HG03066 (cell line): Measurements from ENCODE around the gene ZNF552.
A peak's percentile ranks its signal among the peaks of the same experiment; 100 is the strongest.

Experiments
- ATAC-seq: cut with Tn5 transposase; IDR thresholded peaks from one replicate; pipeline ENCODE4 v1.9.1; 2021; ENCODE audit warnings: low read depth; ENCODE audit not compliant: unreplicated experiment

ZNF552 gene

GRCh38 chr19:57779220-57779845, 35.4 kb downstream of the ZNF552 start:
- no peak for ATAC-seq

GRCh38 chr19:57778336-57778735, 36.4 kb downstream of the ZNF552 start:
- no peak for ATAC-seq

GRCh38 chr19:57776764-57777296, 37.9 kb downstream of the ZNF552 start:
- no peak for ATAC-seq

GRCh38 chr19:57773488-57773887, 41.2 kb downstream of the ZNF552 start:
- no peak for ATAC-seq

GRCh38 chr19:57771417-57771816, 43.3 kb downstream of the ZNF552 start:
- ATAC-seq = no peak

GRCh38 chr19:57769345-57770131, 45.2 kb downstream of the ZNF552 start, which contains the start of gene ZNF586:
Gene ZNF586 (plus strand): TSS chr19:57769676. CDS start chr19:57769843, 167 bp downstream.
- ATAC-seq = peak; percentile 98

- ATAC-seq = no peak
These were observed 55.6 kb downstream of the ZNF552 start for GRCh38 chr19:57759096-57759495.

GRCh38 chr19:57757941-57758340, 56.8 kb downstream of the ZNF552 start:
- ATAC-seq = no peak
